NCI-H446 treated with DMSO at 0.1 percent for 48 hours (cell line): ENCODE measurements around the gene SPESP1.

Experiments
- DNase-seq: peaks from one replicate; lab custom pipeline; 2025; lab: John Stamatoyannopoulos, UW

The SPESP1 gene

GRCh38 chr15:68991723-68992122 lies 61.4 kb downstream of the SPESP1 start:
- DNase-seq, result no peak

DNA sequence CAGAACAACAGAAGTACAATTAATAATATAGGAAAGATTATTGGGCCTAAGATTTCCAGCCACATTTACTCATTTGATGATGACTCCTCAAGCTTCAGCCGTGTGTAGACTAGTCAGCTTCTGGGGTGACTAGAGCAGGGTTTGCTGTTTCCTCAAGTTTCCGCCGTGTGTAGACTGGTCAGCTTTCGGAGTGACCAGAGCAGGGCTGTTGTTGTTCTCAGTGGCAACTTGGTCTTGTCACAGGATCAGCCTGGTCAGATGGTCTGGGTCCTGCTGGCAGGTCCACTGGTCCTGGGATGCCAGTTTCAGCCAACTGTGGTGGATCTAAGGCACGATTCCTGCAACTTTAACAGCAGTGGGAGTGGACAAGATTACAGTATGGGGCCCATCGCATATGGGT lies 62.4 kb downstream of the SPESP1 start:
- DNase-seq, result no peak

GRCh38 chr15:68993276-68993675 lies 63.0 kb downstream of the SPESP1 start:
- no peak for DNase-seq

GRCh38 chr15:68994149-68994548 lies 63.8 kb downstream of the SPESP1 start:
- DNase-seq, result no peak

DNA sequence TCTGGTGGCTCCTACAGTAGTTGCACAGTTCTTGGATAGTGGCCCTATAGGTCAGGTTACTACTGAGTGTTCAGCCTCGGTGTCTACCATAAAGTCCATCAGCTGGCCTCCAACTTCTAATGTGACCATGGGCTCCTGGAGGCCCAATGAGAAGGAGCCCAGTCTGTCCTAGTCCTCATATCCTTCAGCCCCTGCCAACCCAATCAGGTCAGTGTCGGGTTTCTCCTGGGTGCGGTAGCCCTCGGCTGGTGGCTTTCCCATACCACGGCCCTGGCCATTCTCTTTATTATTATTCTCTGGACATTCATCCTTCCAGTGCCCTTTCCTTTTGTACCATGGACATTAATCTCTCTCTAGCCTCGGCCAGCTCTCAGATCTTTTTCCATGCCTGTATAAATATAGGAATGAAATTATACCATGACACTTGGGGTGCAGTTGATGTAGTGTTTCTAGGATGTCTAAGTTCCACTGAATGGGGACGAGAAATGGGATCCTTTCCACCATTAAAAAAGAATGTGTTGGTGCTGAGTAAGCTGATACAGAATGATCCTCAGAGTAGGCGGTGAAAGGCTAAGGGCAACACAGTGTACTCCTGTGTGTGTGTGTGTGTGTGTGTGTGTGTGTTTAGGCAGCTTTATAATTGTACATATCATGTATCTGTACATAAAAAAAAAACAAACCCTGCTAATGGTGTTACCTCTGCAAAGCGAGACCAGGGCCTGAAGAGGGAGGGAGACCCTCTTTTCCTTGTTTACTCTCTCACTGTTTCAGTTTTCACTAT lies 64.8 kb downstream of the SPESP1 start:
- no peak for DNase-seq
